Measurements from ENCODE around the gene GDPD5. TPM values are rescaled to one million over a fixed set of nuclear protein-coding genes. Genes with fewer than 3 reads are reported as not detected.

Gene GDPD5
- polyA plus RNA-seq, 1 experiment, result 1.4 TPM

DNA sequence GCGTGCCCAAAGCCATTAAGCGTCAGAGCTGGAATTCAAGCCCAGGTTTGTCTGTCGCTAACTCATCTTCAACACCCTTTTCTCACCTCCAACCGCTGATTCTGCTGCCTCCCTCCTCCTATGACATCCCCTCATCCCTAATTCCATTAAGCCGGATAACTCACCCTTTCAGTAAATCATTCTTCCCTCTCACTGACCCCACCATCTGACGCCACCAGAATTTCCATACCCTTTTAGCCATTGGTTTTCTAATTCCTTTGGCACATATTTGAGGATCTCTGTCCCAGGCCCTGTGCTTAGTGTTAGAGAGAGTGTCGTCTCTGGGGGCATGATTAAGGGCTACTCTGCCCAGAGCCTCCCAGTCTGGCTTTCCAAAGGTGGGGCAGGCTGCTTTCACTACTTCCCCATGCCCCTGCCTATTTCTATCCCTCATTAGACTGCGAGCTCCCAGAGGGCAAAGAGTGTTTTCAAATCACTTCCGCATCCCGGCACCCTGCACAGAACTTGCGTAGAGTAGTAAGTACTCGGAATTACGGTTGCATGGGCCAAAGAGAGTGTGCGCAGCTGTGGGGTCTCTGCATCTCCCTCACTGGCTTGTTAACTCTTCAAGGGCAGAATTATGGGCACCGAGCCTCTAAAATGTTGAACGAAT is 96.6 kb downstream of the GDPD5 start:
- H3K27me3 ChIP-seq (ENCODE audit: control insufficient read depth, insufficient read depth, low read length), result peaks cover 52% of the 10 kb centered on the region
- peaks cover 14% of the 10 kb centered on the region for H3K9me3 ChIP-seq (ENCODE audit: control insufficient read depth, insufficient read depth, low read length)
- CTCF ChIA-PET, result interaction anchor here (0.7 to 1.1 kb wide), 2 partner anchors 41 to 104 kb away, joined by 3 read pairs; no protein-coding TSS in a partner anchor
- no peak for TF ChIP-seq CTCF (IDR thresholded peaks at IDR 0.05; ENCODE audit: low read depth, low read length)
- no peak for DNase-seq (ENCODE audit: low read depth, low spot score)
- POLR2A ChIA-PET, result no interaction called here
- no peak overlapping the region for H3K27ac ChIP-seq (ENCODE audit: low read depth, low read length)
- H3K4me3 ChIP-seq (ENCODE audit: low read depth, low read length), result no peak overlapping the region

DNA sequence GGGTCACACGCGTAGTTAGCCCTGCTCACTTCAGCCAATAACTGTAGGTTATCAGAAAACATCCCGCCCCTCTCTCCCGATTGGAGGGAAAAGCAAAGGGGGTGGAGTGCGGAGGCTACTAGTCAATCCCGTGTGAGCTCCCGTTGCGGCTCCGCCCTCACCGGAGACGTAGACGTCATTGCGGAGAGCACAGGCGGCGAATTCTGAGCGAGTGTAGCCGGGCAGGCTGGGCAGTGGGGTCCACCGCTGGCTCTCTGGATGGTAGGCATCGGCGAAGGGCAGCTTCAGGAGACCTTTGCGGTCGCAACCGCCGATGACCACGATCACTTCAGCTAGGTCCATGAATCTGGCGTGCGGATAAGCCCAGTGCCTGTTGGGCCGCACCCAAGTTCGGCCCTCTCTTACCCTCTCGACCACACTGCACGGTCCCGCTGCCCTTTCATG is 97.4 kb downstream of the GDPD5 start:
- peaks cover 44% of the 10 kb centered on the region for H3K27me3 ChIP-seq (ENCODE audit: control insufficient read depth, insufficient read depth, low read length)
- peak; percentile 57 for DNase-seq (ENCODE audit: low read depth, low spot score)
- peak overlapping the region; percentile 56 for H3K4me3 ChIP-seq (ENCODE audit: low read depth, low read length)
- no peak overlapping the region for H3K27ac ChIP-seq (ENCODE audit: low read depth, low read length)
- peaks cover 14% of the 10 kb centered on the region for H3K9me3 ChIP-seq (ENCODE audit: control insufficient read depth, insufficient read depth, low read length)
- CTCF ChIA-PET, result interaction anchor here (0.8 to 1.1 kb wide), 4 partner anchors 15 to 105 kb away, joined by 3 to 7 read pairs (median 3); no protein-coding TSS in a partner anchor
- POLR2A ChIA-PET, result interaction anchor here (0.6 to 1.4 kb wide), 3 partner anchors 28 to 126 kb away, joined by 3 to 5 read pairs (median 3); no protein-coding TSS in a partner anchor
- no peak for TF ChIP-seq CTCF (IDR thresholded peaks at IDR 0.05; ENCODE audit: low read depth, low read length)

GRCh38 chr11:75427181-75427580 is 98.6 kb downstream of the GDPD5 start:
- Histone ChIP-seq H3K4me3 (ENCODE audit: low read depth, low read length) (no peak overlapping the region), H3K27me3 (ENCODE audit: control insufficient read depth, insufficient read depth, low read length) (peaks cover 32% of the 10 kb centered on the region), H3K27ac (ENCODE audit: low read depth, low read length) (no peak overlapping the region), H3K9me3 (ENCODE audit: control insufficient read depth, insufficient read depth, low read length) (peaks cover 14% of the 10 kb centered on the region)
- TF ChIP-seq CTCF (IDR thresholded peaks at IDR 0.05; ENCODE audit: low read depth, low read length), result no peak
- DNase-seq (ENCODE audit: low read depth, low spot score), result no peak
- ChIA-PET CTCF (no interaction called here), POLR2A (interaction anchor here (1.2 to 1.4 kb wide), 2 partner anchors 26 to 127 kb away, joined by 3 to 5 read pairs; no protein-coding TSS in a partner anchor)

GRCh38 chr11:75426720-75427086 is 99.0 kb downstream of the GDPD5 start:
- no peak overlapping the region for H3K4me3 ChIP-seq (ENCODE audit: low read depth, low read length)
- POLR2A ChIA-PET, result no interaction called here
- no peak for TF ChIP-seq CTCF (IDR thresholded peaks at IDR 0.05; ENCODE audit: low read depth, low read length)
- CTCF ChIA-PET, result no interaction called here
- H3K27ac ChIP-seq (ENCODE audit: low read depth, low read length), result no peak overlapping the region
- DNase-seq (ENCODE audit: low read depth, low spot score), result no peak
- peaks cover 28% of the 10 kb centered on the region for H3K27me3 ChIP-seq (ENCODE audit: control insufficient read depth, insufficient read depth, low read length)
- peaks cover 14% of the 10 kb centered on the region for H3K9me3 ChIP-seq (ENCODE audit: control insufficient read depth, insufficient read depth, low read length)

GRCh38 chr11:75425422-75425821 is 100.3 kb downstream of the GDPD5 start:
- Histone ChIP-seq H3K27ac (ENCODE audit: low read depth, low read length) (no peak overlapping the region), H3K9me3 (ENCODE audit: control insufficient read depth, insufficient read depth, low read length) (peaks cover 14% of the 10 kb centered on the region), H3K4me3 (ENCODE audit: low read depth, low read length) (no peak overlapping the region), H3K27me3 (ENCODE audit: control insufficient read depth, insufficient read depth, low read length) (peaks cover 15% of the 10 kb centered on the region)
- POLR2A ChIA-PET, result no interaction called here
- CTCF ChIA-PET, result interaction anchor here (0.6 to 1.2 kb wide), 4 partner anchors 10 to 117 kb away, joined by 3 to 7 read pairs (median 4); no protein-coding TSS in a partner anchor
- TF ChIP-seq CTCF (IDR thresholded peaks at IDR 0.05; ENCODE audit: low read depth, low read length), result peak; percentile 29
- no peak for DNase-seq (ENCODE audit: low read depth, low spot score)
